Stimulated activated CD4-positive, alpha-beta T cell treated with anti-CD3 and anti-CD28 coated beads, TNF-alpha, amount 100 ng/mL, for 1 hour (primary cell): ENCODE results near the gene IFIH1.

ENCODE experiments used
- DNase-seq, 3 donors: peaks; one replicate each; pipeline ENCODE4 v3.0.0-alpha.2; 2020; ENCODE audit warnings: low read depth in 3 of 3, low spot score in 1 of 3

IFIH1 gene

GRCh38 chr2:162258686-162259085 is 59.8 kb downstream of the IFIH1 start:
- DNase-seq = no peak

DNA sequence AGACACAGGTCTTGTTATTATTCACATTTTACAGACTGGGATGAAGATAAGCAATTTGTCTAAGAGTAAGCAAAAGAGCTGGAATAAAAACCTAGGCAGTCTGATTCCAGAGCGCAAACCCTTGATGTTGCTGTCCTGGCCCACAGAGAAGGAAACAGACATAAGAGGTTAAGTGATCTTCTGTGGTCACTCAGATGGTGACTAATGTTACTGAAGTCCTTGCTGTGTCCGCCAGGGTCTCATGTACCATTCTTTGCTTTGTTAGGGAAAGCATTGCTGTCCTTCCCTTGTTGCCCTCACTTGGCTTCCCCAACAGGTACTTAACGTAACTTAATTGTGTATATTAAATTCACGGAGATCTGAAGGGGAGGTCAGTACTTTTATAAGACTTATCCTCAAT is 60.3 kb downstream of the IFIH1 start:
- DNase-seq = no peak

GRCh38 chr2:162257425-162257824 is 61.1 kb downstream of the IFIH1 start:
- DNase-seq = no peak

DNA sequence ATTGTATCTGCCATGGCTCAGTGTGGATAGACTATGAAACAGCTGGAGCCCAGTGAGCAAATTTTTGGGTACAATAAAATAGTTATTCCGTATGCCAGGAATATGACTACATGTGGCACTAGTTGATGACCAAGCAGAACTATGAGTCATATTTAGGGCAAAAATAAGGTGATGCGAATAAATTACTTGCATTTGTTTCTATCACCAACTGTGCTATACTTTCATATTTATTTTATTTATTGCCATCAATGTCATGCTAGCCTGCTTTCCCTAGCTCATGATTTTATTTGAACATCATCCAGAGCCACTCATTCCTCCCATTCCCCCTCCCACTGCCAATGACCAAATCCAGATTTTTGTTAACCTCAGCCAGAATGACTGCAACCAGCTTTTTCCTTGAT is 61.9 kb downstream of the IFIH1 start:
- no peak for DNase-seq

DNA sequence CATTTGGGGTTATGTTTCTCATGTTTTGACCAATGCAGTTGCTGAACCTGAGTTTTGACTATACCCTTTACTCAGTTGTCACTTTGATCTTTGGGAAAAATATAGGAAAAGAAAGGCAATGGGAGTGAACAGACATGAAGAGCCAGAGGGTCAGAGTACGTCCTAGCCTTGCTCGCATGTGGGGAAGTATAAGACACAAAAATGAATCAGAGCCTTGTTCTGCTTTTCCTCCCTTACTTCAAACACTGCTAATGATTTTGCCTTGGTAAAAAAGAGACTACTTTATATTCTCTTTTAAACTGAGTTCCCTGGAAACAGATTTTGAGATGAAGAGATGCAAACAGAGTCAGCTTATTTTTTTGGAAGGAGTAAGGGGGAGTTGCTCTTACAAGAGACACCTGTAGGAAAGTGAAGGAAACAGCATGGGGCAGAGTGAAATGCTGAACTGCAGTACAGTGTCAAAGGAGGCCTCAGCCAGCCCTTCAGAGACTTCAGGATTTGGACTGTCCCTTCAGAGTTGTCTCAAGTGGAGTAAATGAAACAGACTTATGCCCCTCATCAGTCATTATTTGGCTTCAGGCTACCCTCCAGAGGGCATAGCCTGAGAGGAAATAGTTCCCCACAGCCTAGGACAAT is 64.1 kb downstream of the IFIH1 start:
- no peak for DNase-seq

- DNase-seq = no peak
Observed at GRCh38 chr2:162253435-162253834, 65.0 kb downstream of the IFIH1 start.

GRCh38 chr2:162252153-162252552 is 66.3 kb downstream of the IFIH1 start:
- no peak for DNase-seq

GRCh38 chr2:162245781-162246180 is 72.7 kb downstream of the IFIH1 start:
- no peak for DNase-seq

DNA sequence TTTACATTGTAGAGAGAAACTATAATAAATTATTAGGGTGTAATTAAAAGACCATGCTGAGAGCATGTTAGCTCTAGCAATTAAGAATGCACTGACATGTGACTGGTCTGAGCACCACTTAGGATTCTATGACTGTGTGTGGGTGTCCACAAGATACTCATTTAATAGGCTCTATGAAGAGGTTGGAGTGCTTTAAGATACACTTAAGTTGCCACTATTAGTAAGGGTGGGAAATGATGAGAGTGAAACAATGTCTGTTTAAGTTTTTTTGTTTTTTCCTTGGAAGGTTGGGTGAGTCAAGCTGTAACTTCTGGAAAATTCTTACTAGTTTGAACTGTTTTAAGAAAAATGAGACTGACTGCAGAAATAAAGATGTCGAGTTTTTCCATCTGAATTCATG is 73.4 kb downstream of the IFIH1 start:
- DNase-seq = no peak

DNA sequence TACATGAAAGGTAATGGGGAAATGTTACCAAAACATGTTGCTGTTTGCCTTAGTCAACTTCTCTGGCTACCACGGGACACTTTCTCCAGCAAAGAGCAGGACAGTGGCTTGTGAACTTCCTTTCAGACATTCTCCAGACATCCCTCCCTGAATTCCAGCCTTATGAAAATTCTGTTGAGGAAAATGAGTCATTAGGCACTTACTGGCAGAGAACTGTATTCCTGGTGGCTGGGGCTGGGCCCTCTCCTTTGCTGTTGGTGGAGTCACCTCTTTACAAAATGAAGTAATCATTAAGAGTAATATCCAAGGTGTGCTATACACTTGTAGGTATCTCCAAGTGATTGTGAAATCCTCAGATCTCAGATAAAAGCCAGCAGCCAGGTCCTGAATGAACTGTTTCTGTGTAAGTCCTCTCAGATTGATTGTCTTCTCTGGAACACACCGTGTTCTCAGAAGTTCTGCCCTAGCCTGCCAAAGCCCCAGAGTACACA is 73.9 kb downstream of the IFIH1 start:
- DNase-seq = no peak

DNA sequence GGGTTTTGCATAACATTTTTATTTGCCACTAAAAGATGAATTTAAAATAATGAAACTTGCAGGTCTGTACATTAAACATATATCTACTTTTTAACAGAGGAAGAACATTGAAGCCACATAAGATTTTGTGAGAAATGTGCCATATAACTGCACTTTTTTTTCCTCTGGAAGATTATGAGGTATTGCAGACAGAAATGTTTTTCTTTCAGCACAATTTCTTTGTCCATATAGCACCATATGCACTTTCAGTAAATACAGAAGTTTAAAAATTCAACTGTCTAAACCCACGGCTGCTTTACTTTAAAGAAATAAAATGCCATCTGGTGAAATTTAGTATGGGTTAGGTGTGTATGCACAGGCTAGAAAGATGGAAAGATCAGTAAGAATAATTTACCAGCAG is 74.8 kb downstream of the IFIH1 start:
- DNase-seq = no peak

GRCh38 chr2:162243294-162243693 is 75.2 kb downstream of the IFIH1 start, which contains the start of gene FAP:
TSS of gene FAP (minus strand) at chr2:162243445. CDS start at chr2:162243327, 118 bp downstream.
- DNase-seq = no peak

GRCh38 chr2:162242586-162243280 is 75.8 kb downstream of the IFIH1 start:
- no peak for DNase-seq

DNA sequence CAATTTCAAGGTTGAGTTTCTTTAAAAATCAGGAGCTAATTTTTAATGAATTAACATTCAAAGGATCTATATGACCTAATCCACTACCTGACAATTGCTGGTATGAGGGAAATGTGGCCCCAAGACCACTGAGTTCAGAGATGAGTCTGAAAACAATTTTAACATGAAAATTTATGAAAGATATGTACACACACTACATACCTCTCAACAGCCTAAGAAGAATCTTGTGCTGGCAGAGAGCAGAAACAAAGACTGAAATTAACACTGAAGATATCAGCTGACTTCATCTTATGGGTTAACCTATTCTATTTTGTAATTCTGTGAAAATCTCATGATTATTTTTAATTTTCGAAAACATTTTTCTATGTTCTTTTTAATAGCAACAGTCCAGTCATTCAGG is 76.9 kb downstream of the IFIH1 start:
- no peak for DNase-seq

DNA sequence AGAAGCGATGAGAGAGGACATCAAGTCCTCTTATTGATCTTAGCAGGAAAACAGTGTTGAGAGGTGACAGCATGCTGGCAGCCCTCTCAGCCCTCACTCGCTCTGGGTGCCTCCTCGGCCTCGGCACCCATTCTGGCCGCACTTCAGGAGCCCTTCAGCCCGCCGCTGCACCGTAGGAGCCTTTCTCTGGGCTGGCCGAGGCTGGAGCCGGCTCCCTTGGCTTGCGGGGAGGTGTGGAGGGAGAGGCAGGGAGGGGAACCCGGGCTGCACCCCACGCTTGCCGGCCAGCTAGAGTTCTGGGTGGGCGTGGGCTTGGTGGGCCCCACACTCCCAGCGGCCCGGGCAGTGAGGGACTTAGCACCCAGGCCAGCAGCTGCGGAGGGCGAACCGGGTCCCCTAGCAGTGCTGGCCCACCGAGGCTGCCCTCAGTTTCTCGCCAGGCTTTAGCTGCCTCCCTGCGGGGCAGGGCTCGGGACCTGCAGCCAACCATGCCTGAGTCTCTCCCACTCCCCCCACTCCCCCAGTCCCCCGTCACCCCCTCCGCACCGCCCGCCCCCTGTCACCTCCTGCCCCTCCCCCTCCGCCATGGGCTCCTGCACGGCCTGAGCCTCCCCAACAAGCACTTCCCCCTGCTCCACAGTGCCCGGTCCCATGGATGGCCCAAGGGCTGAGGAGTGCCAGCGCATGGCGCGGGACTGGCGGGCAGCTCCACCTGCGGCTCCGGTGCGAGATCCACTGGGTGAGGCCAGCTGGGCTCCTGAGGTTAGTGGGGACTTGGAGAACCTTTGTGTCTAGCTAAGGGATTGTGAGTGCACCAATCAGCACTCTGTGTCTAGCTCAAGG is 83.6 kb downstream of the IFIH1 start:
- no peak for DNase-seq

DNA sequence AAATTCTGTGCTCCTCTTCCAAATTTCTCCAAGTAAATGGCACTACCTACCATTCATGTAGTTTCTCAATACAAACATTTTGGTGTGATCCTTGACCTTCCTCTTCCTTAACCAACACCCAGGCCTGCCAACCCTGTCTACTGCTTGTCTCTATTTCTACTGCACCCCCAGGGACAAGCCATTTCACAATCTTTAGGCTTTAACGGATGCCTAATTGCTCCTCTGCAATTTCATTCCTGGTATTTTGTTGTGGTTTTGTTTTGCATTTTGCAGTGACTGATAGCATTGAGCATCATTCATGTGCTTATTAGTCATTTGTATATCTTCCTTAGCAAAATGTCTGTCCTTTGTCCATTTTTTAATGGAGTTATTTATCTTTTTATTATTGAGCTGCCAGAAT is 85.3 kb downstream of the IFIH1 start:
- no peak for DNase-seq

- no peak for DNase-seq
Observed at GRCh38 chr2:162232671-162233070, 85.8 kb downstream of the IFIH1 start.

DNA sequence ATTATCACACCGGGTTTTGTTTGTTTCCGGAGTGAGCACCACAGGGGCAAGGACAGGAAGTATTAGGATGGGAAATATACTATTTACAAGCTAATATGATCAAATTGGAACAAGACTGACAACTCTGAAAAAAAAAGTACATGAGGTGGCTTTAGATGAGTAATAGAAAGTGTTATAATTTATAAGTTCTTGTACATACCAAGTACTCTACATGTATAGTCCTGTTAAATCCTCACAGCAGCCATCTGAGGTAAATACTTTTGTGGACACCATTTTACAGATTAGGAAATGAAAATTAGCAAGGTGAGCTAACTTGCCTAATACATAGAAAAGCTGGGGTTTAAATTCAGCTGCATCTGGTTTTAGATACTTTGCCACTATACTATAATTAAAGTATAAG is 86.5 kb downstream of the IFIH1 start:
- DNase-seq = no peak

GRCh38 chr2:162230761-162231160 is 87.7 kb downstream of the IFIH1 start:
- DNase-seq = no peak

GRCh38 chr2:162226836-162227235 is 91.6 kb downstream of the IFIH1 start:
- no peak for DNase-seq

DNA sequence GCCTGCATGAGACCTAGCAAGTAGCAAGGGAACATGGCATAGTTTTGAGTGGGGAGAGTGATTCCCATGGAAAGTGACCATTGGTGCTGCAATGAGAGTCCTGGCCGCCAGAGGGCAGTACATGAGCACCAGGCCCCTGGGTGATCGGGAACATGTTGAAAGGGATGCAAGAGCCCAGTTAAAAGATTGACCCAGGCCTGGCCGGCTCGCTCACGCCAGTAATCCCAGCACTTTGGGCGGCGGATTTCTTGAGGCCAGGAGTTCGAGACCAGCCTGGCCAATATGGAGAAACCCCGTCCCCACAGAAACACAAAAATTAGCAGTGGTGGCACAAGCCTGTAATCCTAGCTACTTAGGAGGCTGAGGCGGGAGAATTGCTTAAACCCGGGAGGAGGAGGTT is 97.4 kb downstream of the IFIH1 start:
- peak in 1 of 3 donors; percentile 39 for DNase-seq

DNA sequence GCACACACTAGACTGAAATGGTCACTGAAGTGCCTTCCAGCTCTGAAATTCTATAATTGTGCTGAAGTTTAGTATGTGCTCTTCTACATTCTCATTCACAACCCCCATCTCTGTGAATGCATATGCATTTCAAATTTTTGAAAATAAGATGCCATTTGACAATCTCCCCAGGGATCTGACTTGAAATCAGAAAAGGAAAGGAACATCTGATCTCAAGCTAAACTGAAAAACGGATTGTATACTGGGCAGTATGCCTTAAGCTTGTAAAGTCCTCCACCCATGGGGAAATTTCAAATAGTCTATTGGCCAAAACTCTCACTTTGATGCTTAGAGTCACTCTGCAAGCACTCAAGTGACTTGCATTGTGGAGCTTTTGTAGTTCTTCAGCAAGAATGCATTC is 98.1 kb downstream of the IFIH1 start:
- DNase-seq = no peak
